Activated CD4-positive, alpha-beta T cell treated with anti-CD3 and anti-CD28 coated beads, Interleukin-10, Interleukin-2, amounts not matched to agents 100 ng/mL and 50 ng/mL, durations not matched to agents 16 hours and 8 hours (primary cell): ENCODE measurements around the gene CA9.
"Not testable (repeated sequence)": the region's sequence is repeated elsewhere in the genome, so short reads cannot be mapped to it uniquely, and the experiment has no call there.

Source experiments
- DNase-seq: peaks from one replicate; pipeline ENCODE4 v3.0.0-alpha.2; 2020

Gene CA9

GRCh38 chr9:35673132-35674024 lies at the start of gene CA9:
Gene CA9 (plus strand): TSS chr9:35673928. CDS start chr9:35673960, 32 bp downstream.
- DNase-seq: no peak

- DNase-seq: no peak
Measured at GRCh38 chr9:35627575-35627974, 46.2 kb upstream of the CA9 start.

GRCh38 chr9:35628389-35628991 lies 45.2 kb upstream of the CA9 start:
- DNase-seq: no peak

- no peak for DNase-seq
Measured at GRCh38 chr9:35629597-35629996, 44.1 kb upstream of the CA9 start.

GRCh38 chr9:35635730-35636129 lies 38.0 kb upstream of the CA9 start:
- no peak for DNase-seq

GRCh38 chr9:35636135-35636876 lies 37.4 kb upstream of the CA9 start:
- no peak for DNase-seq

- DNase-seq: not testable (repeated sequence)
Measured at GRCh38 chr9:35636877-35637246, 36.9 kb upstream of the CA9 start.

- DNase-seq: not testable (repeated sequence)
Measured at GRCh38 chr9:35637427-35637955, 36.2 kb upstream of the CA9 start.

GRCh38 chr9:35638751-35639150 lies 35.0 kb upstream of the CA9 start:
- DNase-seq: not testable (repeated sequence)

- DNase-seq: not testable (repeated sequence)
Measured at GRCh38 chr9:35639225-35639624, 34.5 kb upstream of the CA9 start.

GRCh38 chr9:35639631-35640030 lies 34.1 kb upstream of the CA9 start:
- no peak for DNase-seq

- DNase-seq: not testable (repeated sequence)
Measured at GRCh38 chr9:35640431-35640830, 33.3 kb upstream of the CA9 start.

GRCh38 chr9:35641478-35641877 lies 32.2 kb upstream of the CA9 start:
- not testable (repeated sequence) for DNase-seq

GRCh38 chr9:35643046-35643445 lies 30.7 kb upstream of the CA9 start:
- DNase-seq: no peak

- not testable (repeated sequence) for DNase-seq
Measured at GRCh38 chr9:35645736-35646135, 28.0 kb upstream of the CA9 start.

GRCh38 chr9:35646153-35646532 lies 27.6 kb upstream of the CA9 start:
- peak; percentile 25 for DNase-seq

- peak; percentile 94 for DNase-seq
Measured at GRCh38 chr9:35646533-35647265, 27.0 kb upstream of the CA9 start.

- peak; percentile 65 for DNase-seq
Measured at GRCh38 chr9:35649431-35650340, 24.0 kb upstream of the CA9 start.

GRCh38 chr9:35650341-35651158 lies 23.2 kb upstream of the CA9 start, which contains the start of gene SIT1:
Gene SIT1 (minus strand): TSS chr9:35650931. CDS start chr9:35650853, 78 bp downstream.
- peak; percentile 50 for DNase-seq
